ENCODE results near the gene CYP2A6.
"Not testable (repeated sequence)": the region's sequence is repeated elsewhere in the genome, so short reads cannot be mapped to it uniquely, and the experiment has no call there.

The CYP2A6 gene

GRCh38 chr19:40850277-40850676 lies at the start of gene CYP2A6:
TSS of gene CYP2A6 (minus strand) at chr19:40850447. CDS start at chr19:40850426, 21 bp downstream.
- not testable (repeated sequence) for DNase-seq

- not testable (repeated sequence) for DNase-seq
Observed at GRCh38 chr19:40899964-40900363, 49.7 kb upstream of the CYP2A6 start.

- not testable (repeated sequence) for DNase-seq
Observed at GRCh38 chr19:40896843-40897789, 46.9 kb upstream of the CYP2A6 start.

- DNase-seq = no peak
Observed at GRCh38 chr19:40896418-40896796, 46.2 kb upstream of the CYP2A6 start.

GRCh38 chr19:40893112-40893511 lies 42.9 kb upstream of the CYP2A6 start:
- no peak for DNase-seq

GRCh38 chr19:40889366-40889765 lies 39.1 kb upstream of the CYP2A6 start:
- DNase-seq = no peak

GRCh38 chr19:40888191-40888590 lies 37.9 kb upstream of the CYP2A6 start:
- DNase-seq = no peak

- not testable (repeated sequence) for DNase-seq
Observed at GRCh38 chr19:40884187-40884931, 34.1 kb upstream of the CYP2A6 start.

GRCh38 chr19:40882062-40882461 lies 31.8 kb upstream of the CYP2A6 start, which contains the start of gene CYP2A7:
TSS of gene CYP2A7 (minus strand) at chr19:40882231. CDS start at chr19:40882210, 21 bp downstream.
- DNase-seq = not testable (repeated sequence)

- not testable (repeated sequence) for DNase-seq
Observed at GRCh38 chr19:40879349-40879748, 29.1 kb upstream of the CYP2A6 start.

- DNase-seq = not testable (repeated sequence)
Observed at GRCh38 chr19:40875526-40875951, 25.3 kb upstream of the CYP2A6 start.

GRCh38 chr19:40874874-40875273 lies 24.6 kb upstream of the CYP2A6 start:
- not testable (repeated sequence) for DNase-seq

- not testable (repeated sequence) for DNase-seq
Observed at GRCh38 chr19:40873873-40874272, 23.6 kb upstream of the CYP2A6 start.

- DNase-seq = no peak
Observed at GRCh38 chr19:40872209-40872608, 22.0 kb upstream of the CYP2A6 start.

- no peak for DNase-seq
Observed at GRCh38 chr19:40867701-40868100, 17.5 kb upstream of the CYP2A6 start.

GRCh38 chr19:40864739-40865496 lies 14.7 kb upstream of the CYP2A6 start:
- DNase-seq = not testable (repeated sequence)

GRCh38 chr19:40862785-40863184 lies 12.5 kb upstream of the CYP2A6 start:
- DNase-seq = no peak

- DNase-seq = no peak
Observed at GRCh38 chr19:40862333-40862732, 12.1 kb upstream of the CYP2A6 start.

- DNase-seq = no peak
Observed at GRCh38 chr19:40858109-40858508, 7.9 kb upstream of the CYP2A6 start.

GRCh38 chr19:40852467-40853152 lies 2.4 kb upstream of the CYP2A6 start:
- DNase-seq = not testable (repeated sequence)

GRCh38 chr19:40846722-40847121 lies 3.5 kb downstream of the CYP2A6 start:
- not testable (repeated sequence) for DNase-seq

- not testable (repeated sequence) for DNase-seq
Observed at GRCh38 chr19:40843653-40844052, 6.6 kb downstream of the CYP2A6 start.
